Mucosa of rectum (tissue), 2 donors: ENCODE measurements around the gene EPHB2.

ENCODE experiments used
- H3K27ac ChIP-seq, 2 donors: one replicate each; pipeline ENCODE4 v1.7.0; 2013; ENCODE audit warnings: inconsistent platforms in 2 of 2, low read depth in 2 of 2, low read length in 2 of 2
- H3K27me3 ChIP-seq, 2 donors: one replicate each; pipeline ENCODE4 v1.7.0; 2013; ENCODE audit warnings: low read length in 2 of 2; ENCODE audit not compliant: control insufficient read depth in 2 of 2, insufficient read depth in 2 of 2
- H3K36me3 ChIP-seq, 2 donors: one replicate each; pipeline ENCODE4 v1.7.0; 2013; ENCODE audit warnings: low read length in 2 of 2; ENCODE audit not compliant: control insufficient read depth in 2 of 2, insufficient read depth in 2 of 2
- H3K4me1 ChIP-seq, 2 donors: one replicate each; pipeline ENCODE4 v1.7.0; 2013; ENCODE audit warnings: low read length in 2 of 2, mild to moderate bottlenecking in 1 of 2; ENCODE audit not compliant: control insufficient read depth in 2 of 2, insufficient read depth in 2 of 2
- H3K4me3 ChIP-seq, 2 donors: one replicate each; pipeline ENCODE4 v1.7.0; 2013; ENCODE audit warnings: low read length in 2 of 2
- H3K9ac ChIP-seq, 2 donors: one replicate each; pipeline ENCODE4 v1.7.0; 2013; ENCODE audit warnings: low read length in 2 of 2, low read depth in 1 of 2, mild to moderate bottlenecking in 1 of 2
- H3K9me3 ChIP-seq, 2 donors: one replicate each; pipeline ENCODE4 v1.7.0; 2013; ENCODE audit warnings: low read length in 2 of 2; ENCODE audit not compliant: control insufficient read depth in 2 of 2
- donor health status: healthy.
- donor health status: Normal muscosa, but diverticular disease.

EPHB2 gene

GRCh38 chr1:22963044-22963677 is 252.5 kb downstream of the EPHB2 start:
- Histone ChIP-seq H3K27ac (no peak overlapping the region), H3K9ac (no peak overlapping the region), H3K27me3 (peaks cover 0 to 2% of the 10 kb centered on the region in 2 donors), H3K4me1 (no peaks in the 10 kb centered on the region), H3K4me3 (no peak overlapping the region), H3K36me3 (no peaks in the 10 kb centered on the region), H3K9me3 (no peaks in the 10 kb centered on the region)

- Histone ChIP-seq H3K36me3 (no peaks in the 10 kb centered on the region), H3K4me3 (no peak overlapping the region), H3K9ac (no peak overlapping the region), H3K27ac (no peak overlapping the region), H3K27me3 (no peaks in the 10 kb centered on the region), H3K4me1 (peaks cover 0 to 3% of the 10 kb centered on the region in 2 donors), H3K9me3 (no peaks in the 10 kb centered on the region)
Measured at GRCh38 chr1:22966309-22966708, 255.7 kb downstream of the EPHB2 start.

GRCh38 chr1:22967833-22968232 is 257.2 kb downstream of the EPHB2 start:
- Histone ChIP-seq H3K9me3 (no peaks in the 10 kb centered on the region), H3K4me3 (no peak overlapping the region), H3K27ac (no peak overlapping the region), H3K9ac (no peak overlapping the region), H3K4me1 (peaks cover 0 to 3% of the 10 kb centered on the region in 2 donors), H3K27me3 (no peaks in the 10 kb centered on the region), H3K36me3 (no peaks in the 10 kb centered on the region)

- H3K36me3 ChIP-seq = no peaks in the 10 kb centered on the region
- peak overlapping the region in 1 of 2 donors; percentile 4 for H3K27ac ChIP-seq
- peaks cover 0 to 2% of the 10 kb centered on the region in 2 donors for H3K27me3 ChIP-seq
- H3K4me3 ChIP-seq = no peak overlapping the region
- no peaks in the 10 kb centered on the region for H3K9me3 ChIP-seq
- H3K4me1 ChIP-seq = peaks cover 0 to 3% of the 10 kb centered on the region in 2 donors
- no peak overlapping the region for H3K9ac ChIP-seq
Measured at GRCh38 chr1:22969304-22969709, 258.7 kb downstream of the EPHB2 start.

- no peak overlapping the region for H3K4me3 ChIP-seq
- H3K9me3 ChIP-seq = no peaks in the 10 kb centered on the region
- H3K4me1 ChIP-seq = peaks cover 0 to 3% of the 10 kb centered on the region in 2 donors
- H3K9ac ChIP-seq = no peak overlapping the region
- no peak overlapping the region for H3K27ac ChIP-seq
- no peaks in the 10 kb centered on the region for H3K36me3 ChIP-seq
- peaks cover 0 to 2% of the 10 kb centered on the region in 2 donors for H3K27me3 ChIP-seq
Measured at GRCh38 chr1:22970096-22970495, 259.5 kb downstream of the EPHB2 start.
